NT2/D1 (cell line): Measurements from ENCODE around the gene MTREX.

Experiments used
- DNase-seq: peaks from one replicate; pipeline ENCODE4 v3.0.0-alpha.2; 2011; ENCODE audit warnings: low read depth, low spot score
- H3K27me3 ChIP-seq: 2 replicates; pipeline ENCODE4 v1.6.0; 2011; ENCODE audit warnings: mild to moderate bottlenecking; ENCODE audit not compliant: insufficient read length, insufficient read depth
- H3K36me3 ChIP-seq: 2 replicates; pipeline ENCODE4 v1.6.1; 2011; ENCODE audit warnings: mild to moderate bottlenecking, low read length, mixed read lengths; ENCODE audit not compliant: insufficient read depth, insufficient read length
- H3K4me1 ChIP-seq: 2 replicates; pipeline ENCODE4 v1.5.1; 2011; ENCODE audit not compliant: insufficient read depth, insufficient read length
- H3K4me3 ChIP-seq: 2 replicates; pipeline ENCODE4 v1.5.1; 2011; ENCODE audit warnings: low read depth; ENCODE audit not compliant: insufficient read length
- H3K9ac ChIP-seq: 2 replicates; pipeline ENCODE4 v1.6.0; 2011; ENCODE audit warnings: low read depth; ENCODE audit not compliant: insufficient read length
- H3K9me3 ChIP-seq: 2 replicates; pipeline ENCODE4 v1.5.1; 2011; ENCODE audit warnings: mild to moderate bottlenecking, low read length; ENCODE audit not compliant: insufficient read depth
- SUZ12 ChIP-seq: IDR thresholded peaks from 2 replicates; pipeline ENCODE4 v1.6.1; 2011; ENCODE audit not compliant: insufficient read length, insufficient read depth; ENCODE audit errors: extremely low read depth
- YY1 ChIP-seq: IDR thresholded peaks from 2 replicates; pipeline ENCODE4 v1.6.1; 2011; ENCODE audit not compliant: insufficient read length, insufficient read depth
- ZNF274 ChIP-seq: IDR thresholded peaks from 2 replicates; pipeline ENCODE4 v1.6.1; 2011; ENCODE audit warnings: mild to moderate bottlenecking, low read depth, low read length

The MTREX gene

DNA sequence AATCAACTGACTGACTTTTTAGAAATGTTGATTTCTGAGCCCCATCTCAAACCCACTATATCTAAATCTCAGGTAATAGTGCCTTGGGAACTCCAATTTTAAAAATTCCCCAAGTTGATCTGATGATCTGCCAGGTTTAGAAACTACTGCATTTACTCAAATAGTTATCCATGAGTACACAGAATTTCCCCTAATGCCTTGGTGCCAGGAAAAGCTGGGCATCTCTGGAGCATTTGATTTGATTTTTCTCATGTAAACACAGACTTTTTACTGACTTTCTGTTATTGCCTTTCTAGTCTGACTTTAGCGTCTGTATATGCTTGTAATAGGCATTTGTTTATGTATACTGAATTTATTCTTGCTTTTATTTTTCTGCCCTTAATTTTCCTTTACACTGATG, 35.8 kb downstream of the MTREX start:
- no peak for TF ChIP-seq SUZ12
- Histone ChIP-seq H3K4me3 (no peak overlapping the region), H3K36me3 (peaks cover 69% of the 10 kb centered on the region), H3K9me3 (peaks cover 6% of the 10 kb centered on the region; the same call in 1 of the 2 replicates), H3K27me3 (no peaks in the 10 kb centered on the region), H3K4me1 (no peaks in the 10 kb centered on the region), H3K9ac (no peak overlapping the region)
- no peak for DNase-seq

DNA sequence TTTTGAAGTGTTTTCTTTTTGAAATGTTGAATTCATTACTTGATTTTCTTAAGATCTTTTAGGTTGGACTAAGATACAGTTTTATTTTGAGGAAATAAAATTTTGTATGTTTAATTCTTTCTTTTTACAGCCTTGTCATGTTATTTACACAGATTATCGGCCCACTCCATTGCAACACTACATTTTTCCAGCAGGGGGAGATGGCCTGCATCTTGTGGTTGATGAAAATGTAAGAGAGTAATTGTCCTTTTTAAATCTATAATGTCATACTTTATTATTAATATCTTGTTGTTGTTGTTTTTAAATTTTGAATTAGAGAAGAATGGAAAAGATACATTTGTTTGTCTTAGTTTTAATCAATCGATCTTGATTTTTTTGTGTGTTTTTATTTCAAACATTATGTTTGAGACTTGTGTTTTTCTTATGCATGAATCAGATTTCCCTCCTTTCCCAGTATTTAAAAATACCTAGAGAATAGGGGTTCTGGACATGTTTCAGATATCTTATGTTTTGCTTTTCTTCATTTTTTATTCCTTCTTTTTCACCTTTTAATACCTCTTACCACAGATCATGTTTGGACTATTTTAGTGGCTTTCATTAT, 36.7 kb downstream of the MTREX start:
- DNase-seq: no peak
- H3K4me1 ChIP-seq: no peaks in the 10 kb centered on the region
- no peak overlapping the region for H3K9ac ChIP-seq
- TF ChIP-seq SUZ12: no peak
- no peak for TF ChIP-seq YY1
- TF ChIP-seq ZNF274: no peak
- peaks cover 71% of the 10 kb centered on the region for H3K36me3 ChIP-seq
- H3K27me3 ChIP-seq: no peaks in the 10 kb centered on the region
- no peak overlapping the region for H3K4me3 ChIP-seq
- peaks cover 6% of the 10 kb centered on the region; the same call in 1 of the 2 replicates for H3K9me3 ChIP-seq

DNA sequence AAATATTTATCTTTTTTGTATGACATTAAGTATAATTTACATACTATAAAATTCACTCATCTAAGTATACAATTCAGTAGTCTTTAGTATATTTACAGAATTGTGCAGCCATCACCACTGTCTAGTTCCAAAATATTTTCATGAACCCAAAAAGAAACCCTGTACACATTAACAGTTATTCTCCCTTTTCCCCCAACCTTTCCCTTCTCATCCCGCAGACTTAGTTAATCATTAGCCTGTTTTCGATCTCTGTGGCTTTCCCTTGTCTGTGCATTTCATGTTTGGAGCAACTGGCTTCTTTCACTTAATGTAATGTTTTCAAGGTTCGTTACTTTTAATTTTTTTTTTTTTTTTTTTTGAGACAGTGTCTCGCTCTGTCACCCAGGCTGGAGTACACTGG, 37.5 kb downstream of the MTREX start:
- DNase-seq: no peak
- Histone ChIP-seq H3K9ac (no peak overlapping the region), H3K4me1 (no peaks in the 10 kb centered on the region), H3K27me3 (no peaks in the 10 kb centered on the region), H3K9me3 (peaks cover 6% of the 10 kb centered on the region; the same call in 1 of the 2 replicates), H3K4me3 (no peak overlapping the region), H3K36me3 (peaks cover 78% of the 10 kb centered on the region)
- TF ChIP-seq ZNF274 (no peak), YY1 (no peak)

DNA sequence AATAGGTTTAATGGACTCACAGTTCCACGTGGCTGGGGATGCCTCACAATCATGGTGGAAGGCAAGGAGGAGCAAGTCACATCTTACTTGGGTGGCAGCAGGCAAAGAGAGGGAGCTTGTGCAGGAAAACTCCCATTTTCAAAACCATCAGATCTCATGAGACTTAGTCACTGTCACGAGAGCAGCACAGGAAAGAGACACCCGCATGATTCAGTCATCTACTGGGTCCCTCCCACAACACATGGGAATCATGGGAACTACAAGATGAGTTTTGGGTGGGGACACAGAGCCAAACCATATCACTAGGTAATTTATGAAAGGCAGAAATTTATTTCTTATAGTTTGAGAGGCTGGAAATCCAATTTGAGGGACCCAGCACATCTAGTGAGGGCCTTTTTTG, 40.0 kb downstream of the MTREX start:
- Histone ChIP-seq H3K27me3 (no peaks in the 10 kb centered on the region), H3K9ac (no peak overlapping the region), H3K4me3 (no peak overlapping the region), H3K4me1 (no peaks in the 10 kb centered on the region), H3K9me3 (peaks cover 6% of the 10 kb centered on the region; the same call in 1 of the 2 replicates), H3K36me3 (peaks cover 82% of the 10 kb centered on the region)
- no peak for DNase-seq
- TF ChIP-seq SUZ12 (no peak), YY1 (no peak)

DNA sequence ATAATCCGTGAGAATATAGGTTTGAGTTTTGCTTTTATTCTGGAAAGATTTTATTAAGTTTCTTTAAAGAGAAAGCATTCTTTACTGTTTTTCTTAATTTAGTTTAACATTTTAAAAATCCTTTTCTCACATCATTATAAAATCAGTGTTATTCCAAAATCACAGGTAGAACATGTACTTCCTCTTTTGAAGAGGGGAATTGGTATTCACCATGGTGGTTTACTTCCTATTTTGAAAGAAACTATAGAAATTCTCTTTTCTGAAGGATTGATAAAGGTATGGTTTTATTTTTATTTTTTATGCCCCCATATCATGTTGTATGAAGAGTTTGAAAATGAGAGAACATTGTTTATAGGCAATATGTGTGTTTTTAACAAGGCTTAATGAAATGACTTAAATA, 43.0 kb downstream of the MTREX start:
- H3K4me3 ChIP-seq: no peak overlapping the region
- peaks cover under 1% of the 10 kb centered on the region; the same call in 1 of the 2 replicates for H3K9me3 ChIP-seq
- no peak overlapping the region for H3K9ac ChIP-seq
- H3K4me1 ChIP-seq: no peaks in the 10 kb centered on the region
- H3K36me3 ChIP-seq: peaks cover 90% of the 10 kb centered on the region
- TF ChIP-seq SUZ12: no peak
- H3K27me3 ChIP-seq: no peaks in the 10 kb centered on the region
- DNase-seq: no peak

DNA sequence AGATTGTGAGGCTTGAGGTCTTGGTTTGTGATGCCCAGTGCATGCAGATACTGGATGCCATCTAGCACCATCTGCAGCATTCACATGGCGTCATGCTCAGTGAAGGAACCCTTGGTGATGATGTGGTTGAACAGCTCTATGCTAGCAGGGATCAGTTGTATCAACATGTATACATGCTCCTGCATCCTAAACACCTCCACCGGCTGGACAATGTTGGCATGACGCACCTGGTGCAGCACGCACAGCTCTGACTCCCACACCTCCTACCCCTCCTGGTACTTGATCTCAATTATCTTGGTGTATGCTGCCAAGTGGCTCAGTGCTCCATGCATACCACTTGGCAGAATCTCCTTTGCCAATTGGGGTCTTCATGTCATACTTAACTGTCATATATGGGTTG, 49.1 kb downstream of the MTREX start:
- Histone ChIP-seq H3K4me3 (no peak overlapping the region), H3K9ac (no peak overlapping the region), H3K4me1 (no peaks in the 10 kb centered on the region), H3K36me3 (peaks cover 72% of the 10 kb centered on the region), H3K9me3 (no peaks in the 10 kb centered on the region), H3K27me3 (no peaks in the 10 kb centered on the region)
- no peak for TF ChIP-seq YY1
- no peak for TF ChIP-seq SUZ12
- TF ChIP-seq ZNF274: no peak
- DNase-seq: no peak

DNA sequence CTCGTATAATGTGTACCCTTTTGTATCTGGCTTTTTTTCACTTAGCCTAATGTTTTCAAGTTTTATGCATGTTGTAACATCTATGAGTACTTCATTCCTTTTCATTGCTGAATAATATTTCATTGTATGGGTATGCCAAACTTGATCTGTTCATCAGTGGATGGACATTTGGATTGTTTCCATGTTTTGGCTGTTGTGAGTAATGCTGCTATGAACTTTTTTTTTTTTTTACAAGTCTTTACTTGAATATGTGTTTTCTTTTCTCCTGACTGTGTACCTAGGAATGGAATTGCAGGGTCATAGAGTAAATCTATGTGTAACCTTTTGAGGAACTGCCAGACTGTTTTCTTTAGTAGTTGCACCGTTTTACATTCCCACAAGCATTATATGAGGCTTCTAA, 52.4 kb downstream of the MTREX start:
- H3K36me3 ChIP-seq: peaks cover 46% of the 10 kb centered on the region

DNA sequence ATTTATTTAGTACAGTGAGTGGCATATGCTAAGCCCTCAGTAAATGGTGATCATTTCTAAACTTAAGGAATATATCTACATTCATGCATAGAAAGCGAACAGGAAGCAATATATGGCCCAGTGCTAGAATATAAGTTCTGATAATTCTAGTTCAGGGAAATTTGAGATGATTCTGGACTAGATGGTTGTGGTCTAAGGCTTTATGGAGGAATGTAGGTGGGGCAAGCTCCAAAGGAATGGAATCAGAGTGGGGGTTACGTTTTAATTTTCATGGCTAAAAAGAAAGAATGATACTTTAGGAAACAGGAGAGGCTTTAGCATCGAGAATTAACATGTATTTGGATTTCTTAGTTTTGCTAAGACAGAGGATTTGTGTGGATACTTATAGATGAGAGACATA, 56.1 kb downstream of the MTREX start:
- DNase-seq: no peak
- no peak for TF ChIP-seq YY1
- TF ChIP-seq ZNF274: no peak
- no peak for TF ChIP-seq SUZ12
- Histone ChIP-seq H3K4me1 (no peaks in the 10 kb centered on the region), H3K36me3 (peaks cover 22% of the 10 kb centered on the region), H3K4me3 (no peak overlapping the region), H3K9ac (no peak overlapping the region), H3K27me3 (no peaks in the 10 kb centered on the region), H3K9me3 (no peaks in the 10 kb centered on the region)

More for the DNA sequence above, 52.4 kb downstream of the MTREX start:
- H3K4me3 ChIP-seq: no peak overlapping the region
- no peak overlapping the region for H3K9ac ChIP-seq
- no peak for TF ChIP-seq ZNF274
- no peak for TF ChIP-seq SUZ12
- TF ChIP-seq YY1: no peak
- no peaks in the 10 kb centered on the region for H3K27me3 ChIP-seq
- no peak for DNase-seq
- H3K4me1 ChIP-seq: no peaks in the 10 kb centered on the region
- H3K9me3 ChIP-seq: no peaks in the 10 kb centered on the region
